ENCODE measurements around the gene MMAB. TPM values are rescaled to one million over a fixed set of nuclear protein-coding genes. Genes with fewer than 3 reads are reported as not detected.

MMAB gene
- total RNA-seq, 4 donors from 2014 or later, result 4.4 to 18.7 (median 11.9) TPM

DNA sequence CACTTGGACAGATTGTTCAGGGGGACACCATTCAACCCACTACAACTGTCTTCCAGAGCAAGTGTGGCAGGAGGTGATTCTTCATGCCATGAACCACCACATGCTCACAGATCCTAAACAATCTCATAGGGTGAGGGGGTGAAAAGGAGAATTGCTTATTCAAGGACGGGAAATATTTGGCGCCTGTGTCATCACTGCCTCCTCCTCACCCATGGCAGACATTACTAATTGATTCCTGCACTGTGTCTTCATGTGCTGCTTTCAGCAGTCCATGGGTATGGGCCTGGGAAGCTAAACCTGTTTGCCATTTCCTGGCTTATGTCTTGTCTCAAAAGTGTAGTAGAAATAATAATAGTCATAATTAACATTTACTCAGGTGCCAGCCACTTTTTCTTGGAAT lies 31.3 kb downstream of the MMAB start:
- WGBS, 2 donors (ENCODE audit: low coverage in 1 of 2), result 72% methylated on average over 2 of the region's 2 CpGs; no CpG with 5 or more reads in 1 of the 2 donors
- Histone ChIP-seq H3K4me3 (no peak overlapping the region), H3K4me1 (no peaks in the 10 kb centered on the region), H3K27me3 (peaks cover 2% of the 10 kb centered on the region), H3K9me3 (no peaks in the 10 kb centered on the region), H3K36me3 (no peaks in the 10 kb centered on the region), H3K27ac (no peak overlapping the region)
- in situ Hi-C loops (cut with MboI; ENCODE audit: low pct_ligation_motif_present in 1 of 4, low pct_unique_long_range_greater_than_20kb in 1 of 4, low sequenced_read_pairs in 3 of 4) (no loop called here), intact Hi-C loops (cut with DNase I; ENCODE audit: low total_unique reads) (no loop called here)
- DNase-seq, result no peak
- TF ChIP-seq EP300 (IDR thresholded peaks at IDR 0.05; ENCODE audit: low read depth) (no peak), POLR2A (IDR thresholded peaks at IDR 0.05) (no peak), POLR2AphosphoS5 (IDR thresholded peaks at IDR 0.05) (no peak)
- TF ChIP-seq, protein P1, sequence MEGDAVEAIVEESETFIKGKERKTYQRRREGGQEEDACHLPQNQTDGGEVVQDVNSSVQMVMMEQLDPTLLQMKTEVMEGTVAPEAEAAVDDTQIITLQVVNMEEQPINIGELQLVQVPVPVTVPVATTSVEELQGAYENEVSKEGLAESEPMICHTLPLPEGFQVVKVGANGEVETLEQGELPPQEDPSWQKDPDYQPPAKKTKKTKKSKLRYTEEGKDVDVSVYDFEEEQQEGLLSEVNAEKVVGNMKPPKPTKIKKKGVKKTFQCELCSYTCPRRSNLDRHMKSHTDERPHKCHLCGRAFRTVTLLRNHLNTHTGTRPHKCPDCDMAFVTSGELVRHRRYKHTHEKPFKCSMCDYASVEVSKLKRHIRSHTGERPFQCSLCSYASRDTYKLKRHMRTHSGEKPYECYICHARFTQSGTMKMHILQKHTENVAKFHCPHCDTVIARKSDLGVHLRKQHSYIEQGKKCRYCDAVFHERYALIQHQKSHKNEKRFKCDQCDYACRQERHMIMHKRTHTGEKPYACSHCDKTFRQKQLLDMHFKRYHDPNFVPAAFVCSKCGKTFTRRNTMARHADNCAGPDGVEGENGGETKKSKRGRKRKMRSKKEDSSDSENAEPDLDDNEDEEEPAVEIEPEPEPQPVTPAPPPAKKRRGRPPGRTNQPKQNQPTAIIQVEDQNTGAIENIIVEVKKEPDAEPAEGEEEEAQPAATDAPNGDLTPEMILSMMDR (IDR thresholded peaks at IDR 0.05), result no peak

DNA sequence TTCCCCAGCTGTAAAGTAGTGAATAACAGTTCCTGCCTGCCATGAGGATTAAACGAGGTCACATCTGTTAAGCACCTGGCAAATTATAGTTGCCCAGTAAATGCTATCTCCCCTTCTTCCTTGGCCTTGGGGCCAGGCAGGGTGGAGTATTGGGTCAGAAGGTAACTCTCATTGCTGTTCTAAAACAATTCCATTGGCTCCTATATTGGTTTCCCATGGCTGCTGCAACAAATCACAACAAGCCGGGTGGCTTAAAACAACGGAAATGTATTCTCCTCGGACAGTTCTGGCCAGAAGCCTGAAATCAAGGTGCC lies 31.9 kb downstream of the MMAB start:
- Histone ChIP-seq H3K4me3 (no peak overlapping the region), H3K36me3 (no peaks in the 10 kb centered on the region), H3K4me1 (no peaks in the 10 kb centered on the region), H3K9me3 (no peaks in the 10 kb centered on the region), H3K27ac (no peak overlapping the region), H3K27me3 (no peaks in the 10 kb centered on the region)
- WGBS, 2 donors (ENCODE audit: low coverage in 1 of 2), result 61% methylated on average over 4 of the region's 4 CpGs; no CpG with 5 or more reads in 1 of the 2 donors
- DNase-seq, result no peak
- intact Hi-C loops (cut with DNase I; ENCODE audit: low total_unique reads) (no loop called here), in situ Hi-C loops (cut with MboI; ENCODE audit: low pct_ligation_motif_present in 1 of 4, low pct_unique_long_range_greater_than_20kb in 1 of 4, low sequenced_read_pairs in 3 of 4) (no loop called here)
- no peak for TF ChIP-seq POLR2A (IDR thresholded peaks at IDR 0.05)
- TF ChIP-seq POLR2AphosphoS5 (IDR thresholded peaks at IDR 0.05), result no peak
- TF ChIP-seq, protein P1 (IDR thresholded peaks at IDR 0.05), result no peak
- no peak for TF ChIP-seq EP300 (IDR thresholded peaks at IDR 0.05; ENCODE audit: low read depth)

DNA sequence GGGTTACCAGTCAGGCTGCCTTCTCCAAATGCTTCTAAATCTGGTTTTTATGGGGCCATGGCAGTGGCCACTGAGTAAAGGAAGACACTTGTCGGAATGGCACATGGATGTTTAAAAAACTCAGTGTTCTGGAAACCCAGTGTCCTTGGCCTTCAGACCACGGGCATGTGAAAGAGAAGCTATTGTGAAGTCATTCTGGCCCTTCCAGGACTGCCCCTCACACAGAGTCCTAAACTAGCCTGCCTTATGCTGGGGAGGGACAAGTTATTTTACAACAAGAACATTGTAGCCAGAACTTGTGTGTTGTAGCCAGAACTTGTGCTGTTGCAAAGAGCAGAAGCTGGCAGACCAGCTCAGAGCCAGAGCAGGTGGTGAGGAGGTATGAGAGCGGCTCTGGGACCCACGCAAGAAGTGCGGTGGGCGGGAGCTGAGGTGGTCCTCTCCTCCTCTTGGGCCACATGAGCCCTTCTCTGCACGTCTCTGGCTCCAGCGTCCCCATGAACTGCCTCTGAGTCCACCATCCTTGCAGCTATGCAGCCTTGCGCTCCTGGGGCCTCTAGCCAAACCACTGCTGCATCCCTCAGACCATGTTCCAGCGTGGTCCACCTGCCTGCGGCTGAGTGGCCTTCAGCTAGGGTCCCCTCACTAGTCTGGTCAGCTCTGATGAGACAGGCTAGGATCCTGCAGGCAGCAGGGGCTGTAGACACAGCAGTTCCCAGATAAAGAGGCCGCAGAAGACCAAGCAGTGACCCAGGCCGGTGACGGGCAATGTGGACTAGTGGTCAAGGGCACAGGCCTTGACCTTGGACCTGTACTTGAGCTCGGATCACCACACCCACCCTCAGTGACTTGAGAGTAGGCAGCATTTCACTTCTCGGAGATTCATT lies 32.5 kb downstream of the MMAB start:
- WGBS, 2 donors (ENCODE audit: low coverage in 1 of 2), result 88% methylated on average over 16 of the region's 16 CpGs; no CpG with 5 or more reads in 1 of the 2 donors
- TF ChIP-seq POLR2AphosphoS5 (IDR thresholded peaks at IDR 0.05) (no peak), POLR2A (IDR thresholded peaks at IDR 0.05) (no peak)
- TF ChIP-seq, protein P1 (IDR thresholded peaks at IDR 0.05), result no peak

DNA sequence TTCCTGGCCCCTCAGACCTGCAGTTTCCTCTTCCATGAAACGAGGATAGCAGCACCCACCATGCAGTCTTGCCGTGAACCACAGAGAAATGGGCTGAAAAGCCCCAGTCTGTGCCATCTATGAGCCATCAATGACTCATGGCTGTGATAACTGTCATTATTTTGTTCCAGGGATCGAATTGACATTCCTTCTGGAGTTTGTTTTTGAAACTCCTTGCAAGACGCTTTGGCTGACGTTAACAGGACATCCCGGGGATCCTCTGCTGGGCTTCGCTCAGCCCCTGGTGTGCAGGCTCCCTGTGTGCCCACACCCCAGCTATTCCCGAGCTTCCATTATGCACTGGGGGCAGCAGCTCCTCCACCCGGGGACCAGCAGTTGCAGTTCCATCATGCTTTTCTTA lies 33.8 kb downstream of the MMAB start:
- in situ Hi-C loops (cut with MboI; ENCODE audit: low pct_ligation_motif_present in 1 of 4, low pct_unique_long_range_greater_than_20kb in 1 of 4, low sequenced_read_pairs in 3 of 4) (no loop called here), intact Hi-C loops (cut with DNase I; ENCODE audit: low total_unique reads) (no loop called here)
- no peak for TF ChIP-seq EP300 (IDR thresholded peaks at IDR 0.05; ENCODE audit: low read depth)
- no peak for TF ChIP-seq POLR2AphosphoS5 (IDR thresholded peaks at IDR 0.05)
- no peak for TF ChIP-seq POLR2A (IDR thresholded peaks at IDR 0.05)
- TF ChIP-seq, protein P1 (IDR thresholded peaks at IDR 0.05), result no peak
- no peaks in the 10 kb centered on the region for H3K27me3 ChIP-seq
- no peaks in the 10 kb centered on the region for H3K4me1 ChIP-seq
- H3K4me3 ChIP-seq, result no peak overlapping the region
- H3K9me3 ChIP-seq, result no peaks in the 10 kb centered on the region
- WGBS, 2 donors (ENCODE audit: low coverage in 1 of 2), result 80% methylated on average over 9 of the region's 9 CpGs; no CpG with 5 or more reads in 1 of the 2 donors
- H3K27ac ChIP-seq, result no peak overlapping the region
- no peak for DNase-seq
- H3K36me3 ChIP-seq, result peaks cover 0 to 9% (median 0%) of the 10 kb centered on the region in 4 donors

More for the DNA sequence above, 32.5 kb downstream of the MMAB start:
- Histone ChIP-seq H3K27me3 (no peaks in the 10 kb centered on the region), H3K27ac (no peak overlapping the region), H3K36me3 (no peaks in the 10 kb centered on the region), H3K4me3 (no peak overlapping the region), H3K9me3 (no peaks in the 10 kb centered on the region), H3K4me1 (no peaks in the 10 kb centered on the region)
- in situ Hi-C loops (cut with MboI; ENCODE audit: low pct_ligation_motif_present in 1 of 4, low pct_unique_long_range_greater_than_20kb in 1 of 4, low sequenced_read_pairs in 3 of 4) (no loop called here), intact Hi-C loops (cut with DNase I; ENCODE audit: low total_unique reads) (no loop called here)
- DNase-seq, result no peak

Measured in transverse colon (tissue), 4 donors.